Skin of body (tissue), 2 donors: ENCODE data around the gene PDZD2. TPM values are rescaled to one million over a fixed set of nuclear protein-coding genes. Genes with fewer than 3 reads are reported as not detected.
A peak's percentile ranks its signal among the peaks of the same experiment; 100 is the strongest.

ENCODE experiments used
- DNase-seq: peaks from one replicate; lab custom pipeline; 2025; lab: John Stamatoyannopoulos, UW
- total RNA-seq: library from RNA; depleted of rRNA; stranded (reverse); fragments of >200 nt; gene quantifications from one replicate; pipeline ENCODE4 v1.2.3, GENCODE V29; 2014

PDZD2 gene
- total RNA-seq, 1 donor from 2014 or later = 34.9 TPM

- DNase-seq = no peak
Observed at GRCh38 chr5:32131604-32132003, 492.7 kb downstream of the PDZD2 start.

- no peak for DNase-seq
Observed at GRCh38 chr5:32132757-32133156, 493.8 kb downstream of the PDZD2 start.

- DNase-seq = no peak
Observed at GRCh38 chr5:32135086-32135485, 496.2 kb downstream of the PDZD2 start.

GRCh38 chr5:32136342-32136741 is 497.4 kb downstream of the PDZD2 start:
- DNase-seq = no peak

DNA sequence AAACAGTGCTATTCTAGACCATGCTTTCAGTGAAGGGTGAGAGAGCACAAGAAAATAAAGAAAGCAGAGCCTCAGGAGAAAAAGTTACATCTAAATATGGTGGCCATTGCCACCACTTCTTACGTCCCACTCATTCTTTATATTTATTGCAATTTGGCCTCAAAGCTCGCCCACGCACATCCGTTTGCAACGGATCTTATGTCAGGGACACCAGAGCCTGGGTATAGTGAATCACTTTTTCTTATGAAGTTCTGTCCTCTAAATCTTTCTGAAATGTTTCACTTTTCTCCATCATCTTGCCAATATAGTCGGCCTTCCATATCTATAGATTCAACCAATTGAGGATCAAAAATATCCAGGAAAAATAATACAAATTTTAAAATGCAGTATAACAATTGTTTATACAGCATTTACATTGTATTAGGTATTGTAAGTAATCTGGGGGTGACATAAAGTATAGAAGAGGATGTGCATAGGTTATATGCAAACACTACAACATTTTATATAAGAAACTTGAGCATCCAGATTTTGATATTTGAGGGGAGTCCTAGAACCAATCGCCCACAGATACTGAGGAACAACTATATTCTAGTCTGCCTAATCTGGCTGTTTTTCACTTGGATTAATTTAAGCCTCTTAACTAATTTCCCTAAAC is 500.0 kb downstream of the PDZD2 start:
- DNase-seq = no peak

DNA sequence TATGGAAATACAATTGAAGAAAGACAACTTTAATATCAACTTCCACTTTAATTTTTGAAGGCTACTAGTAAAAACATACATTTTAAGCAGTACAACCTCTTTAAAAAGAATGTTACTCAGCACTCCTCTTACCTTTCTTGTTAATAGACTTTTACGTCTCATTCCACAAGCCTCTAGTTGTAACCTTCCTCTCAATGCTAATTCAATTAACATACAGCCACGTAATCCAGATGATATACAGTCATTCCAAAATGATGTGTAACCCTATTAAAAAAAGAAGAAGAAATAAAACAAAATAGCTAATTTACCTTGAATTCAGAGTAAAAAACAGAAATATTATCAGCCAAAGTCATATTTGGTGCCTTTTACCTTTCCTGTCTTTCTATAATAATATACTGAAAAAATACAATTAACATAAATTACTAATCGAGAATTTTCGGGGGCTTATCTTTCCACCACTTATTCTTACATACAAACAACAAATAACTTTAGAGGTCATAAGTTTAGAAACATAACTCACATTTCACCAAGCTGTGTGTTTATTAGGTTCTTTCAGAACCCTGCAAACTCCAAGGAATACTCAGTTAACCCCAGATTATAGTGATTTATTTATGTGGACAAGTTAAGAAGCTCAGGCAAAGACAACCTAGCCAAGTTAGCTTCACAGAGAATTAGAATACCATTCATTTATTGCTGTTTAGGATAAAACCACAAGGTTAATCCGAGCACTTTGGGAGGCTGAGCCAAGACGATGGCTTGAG is 504.9 kb downstream of the PDZD2 start:
- DNase-seq = no peak

GRCh38 chr5:32144378-32145207 is 505.7 kb downstream of the PDZD2 start:
- no peak for DNase-seq

- no peak for DNase-seq
Observed at GRCh38 chr5:32145378-32145777, 506.4 kb downstream of the PDZD2 start.

DNA sequence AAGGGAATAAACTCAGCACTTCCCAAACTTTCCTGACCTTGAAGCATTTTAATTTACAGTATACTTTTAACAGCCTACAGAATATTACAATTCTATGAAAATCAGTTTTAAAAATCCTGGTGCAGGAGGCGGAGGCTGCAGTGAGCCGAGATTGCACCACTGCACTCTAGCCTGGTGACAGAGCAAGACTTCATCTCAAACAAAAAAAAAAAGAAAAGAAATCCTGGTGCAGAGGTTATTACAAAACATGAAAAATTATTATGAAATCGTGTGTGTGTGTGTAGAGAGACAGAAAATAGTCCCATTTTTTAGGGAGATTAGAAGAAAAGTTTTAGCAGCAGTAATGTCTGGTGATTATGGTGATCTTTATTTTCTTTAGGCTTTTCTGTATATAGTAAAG is 508.3 kb downstream of the PDZD2 start:
- no peak for DNase-seq

DNA sequence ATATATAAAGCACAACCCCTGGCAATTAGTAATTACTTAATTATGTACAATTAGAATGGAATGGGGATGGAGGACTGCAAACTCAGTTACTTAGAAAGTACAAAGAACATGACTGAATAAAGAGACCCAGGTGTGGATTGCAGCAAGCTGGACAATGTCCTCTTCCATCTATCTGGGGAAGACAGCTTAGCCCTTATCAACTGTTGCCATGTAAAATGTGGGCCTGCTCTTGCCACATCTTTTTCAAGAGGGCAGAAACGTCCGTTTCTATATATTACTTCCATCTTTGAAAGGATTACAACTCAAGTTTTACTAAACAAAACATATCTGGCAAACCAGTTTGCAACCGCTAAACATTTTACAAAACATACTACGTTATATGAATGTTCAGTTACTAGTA is 509.0 kb downstream of the PDZD2 start:
- no peak for DNase-seq

DNA sequence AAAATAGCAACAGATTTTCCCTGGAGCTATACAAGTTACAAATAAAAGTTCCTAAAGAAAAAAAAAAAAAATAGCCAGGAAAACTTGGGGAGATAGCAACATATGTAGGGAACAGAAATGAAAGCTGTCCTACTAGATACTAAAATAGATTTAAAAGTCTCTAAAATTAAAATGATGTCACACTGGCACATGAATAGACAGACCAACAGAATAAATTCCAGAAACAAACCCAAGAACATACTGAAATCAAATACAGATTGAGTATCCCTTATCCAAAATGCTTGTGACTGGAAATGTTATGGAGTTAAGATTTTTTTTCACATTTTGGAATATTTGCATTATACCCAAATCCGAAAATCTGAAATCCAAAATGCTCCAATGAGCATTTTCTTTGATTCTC is 511.4 kb downstream of the PDZD2 start:
- peak; percentile 62 for DNase-seq

- no peak for DNase-seq
Observed at GRCh38 chr5:32151198-32151597, 512.3 kb downstream of the PDZD2 start.

DNA sequence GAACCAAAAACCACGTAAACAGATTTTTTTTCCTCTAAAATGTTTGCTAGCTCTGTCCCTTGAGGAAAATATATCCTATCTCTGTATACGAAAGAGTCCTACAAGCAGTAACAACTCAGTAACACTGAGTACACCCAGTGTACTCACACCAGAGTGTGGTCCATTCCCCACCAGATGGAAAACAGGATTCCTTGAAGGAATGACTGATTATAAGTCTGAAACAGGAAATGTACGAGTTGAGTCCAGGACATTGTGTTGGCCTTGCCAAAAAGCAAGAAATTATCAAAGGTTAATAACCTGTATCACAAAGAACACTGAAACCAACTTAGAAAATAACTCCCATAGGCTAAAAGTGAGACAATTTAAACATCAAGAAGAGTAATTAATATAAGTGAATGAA is 514.8 kb downstream of the PDZD2 start:
- DNase-seq = no peak

GRCh38 chr5:32155211-32155610 is 516.3 kb downstream of the PDZD2 start:
- no peak for DNase-seq

DNA sequence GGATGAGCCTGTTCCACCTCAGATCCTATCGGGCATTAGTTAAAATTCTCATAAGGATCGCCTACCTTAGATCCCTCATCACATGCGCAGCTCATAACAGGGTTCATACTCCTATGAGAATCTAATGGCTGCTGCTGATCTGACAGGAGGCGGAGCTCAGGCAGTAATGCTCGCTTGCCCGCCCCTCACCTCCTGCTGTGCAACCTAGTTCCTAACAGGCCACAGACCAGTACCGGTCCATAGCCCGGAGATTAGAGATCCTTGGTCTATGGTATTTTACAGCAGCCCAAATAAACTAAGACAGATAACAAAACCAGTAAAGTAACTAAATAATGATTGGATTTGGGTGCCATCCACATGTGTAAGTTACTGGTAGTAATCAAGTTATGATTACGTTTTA is 517.7 kb downstream of the PDZD2 start:
- no peak for DNase-seq

GRCh38 chr5:32157078-32157477 is 518.1 kb downstream of the PDZD2 start:
- DNase-seq = no peak

GRCh38 chr5:32158679-32158975 is 519.7 kb downstream of the PDZD2 start:
- no peak for DNase-seq

DNA sequence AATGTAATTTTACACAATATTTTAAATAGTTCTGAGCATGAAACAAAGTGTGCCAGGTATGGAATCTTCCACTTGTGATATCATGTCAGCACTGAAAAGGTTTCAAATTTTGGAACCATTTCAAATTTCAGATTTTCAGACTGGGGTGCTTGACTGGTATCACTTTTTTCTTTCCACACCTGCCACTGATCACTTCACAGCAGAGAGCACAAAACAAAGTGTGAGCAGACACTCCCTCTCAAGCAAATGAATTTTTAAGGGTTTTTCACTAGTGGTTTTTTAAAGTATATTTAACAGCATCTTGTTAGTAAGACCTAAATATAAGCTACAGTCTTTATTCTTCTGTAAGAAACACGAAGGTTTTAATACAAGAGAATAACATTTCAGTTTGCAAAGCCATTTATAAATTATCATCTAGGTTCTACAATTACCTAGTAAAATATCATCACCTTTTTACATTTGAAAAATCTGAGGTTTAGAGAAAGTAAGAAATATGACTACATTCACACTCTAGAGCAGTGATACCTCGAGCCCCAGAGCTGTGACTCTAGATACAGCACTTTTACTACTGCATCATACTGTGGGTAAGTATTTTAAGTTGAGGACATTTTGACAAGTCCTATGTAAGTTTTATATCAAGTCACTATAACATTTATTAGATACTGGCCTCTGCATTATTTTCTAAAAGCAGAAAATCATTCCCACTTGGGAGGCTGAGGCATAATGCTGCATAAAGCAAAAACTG is 520.6 kb downstream of the PDZD2 start:
- no peak for DNase-seq

DNA sequence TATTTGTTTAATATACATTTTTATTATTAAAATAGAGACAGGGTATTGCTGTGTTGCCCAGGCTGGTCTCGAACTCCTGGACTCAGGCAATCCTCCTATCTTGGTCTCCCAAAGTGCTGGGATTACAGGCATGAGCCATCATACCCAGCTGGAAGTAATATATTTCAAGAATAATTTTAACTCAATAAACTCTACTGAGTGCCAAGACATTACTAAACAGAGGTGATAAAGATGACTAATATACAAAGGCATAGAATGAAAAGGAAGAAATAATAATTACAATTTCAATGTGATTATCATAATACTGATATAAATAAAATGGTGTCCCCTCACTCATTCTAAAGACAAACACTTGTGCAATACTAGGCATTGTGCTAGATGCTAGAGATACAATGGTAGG is 521.3 kb downstream of the PDZD2 start:
- DNase-seq = no peak
